ENCODE results near the gene NOTCH2NLA.
"Not testable (repeated sequence)": the region's sequence is repeated elsewhere in the genome, so short reads cannot be mapped to it uniquely, and the experiment has no call there.

GRCh38 chr1:146236626-146237025 is 7.8 kb upstream of the NOTCH2NLA start:
- not testable (repeated sequence) for TF ChIP-seq CTCF (conservative IDR thresholded peaks at IDR 0.05; ENCODE audit: low read depth in 2 of 2); EZH2 (IDR thresholded peaks at IDR 0.05; ENCODE audit: low read depth, unreplicated experiment); POLR2AphosphoS5 (IDR thresholded peaks at IDR 0.05; ENCODE audit: low read depth); REST (IDR thresholded peaks at IDR 0.05; ENCODE audit: unreplicated experiment); CREB1 (CRISPR knock-in tag; IDR thresholded peaks at IDR 0.05; ENCODE audit: low read depth); JUNB (IDR thresholded peaks at IDR 0.05; ENCODE audit: unreplicated experiment); ZNF331 (CRISPR knock-in tag; IDR thresholded peaks at IDR 0.05; ENCODE audit: low read depth); NANOG (IDR thresholded peaks at IDR 0.05; ENCODE audit: borderline replicate concordance); EZH2phosphoT487 (IDR thresholded peaks at IDR 0.05; ENCODE audit: unreplicated experiment); ZNF462 (CRISPR knock-in tag; IDR thresholded peaks at IDR 0.05); ETS1 (IDR thresholded peaks at IDR 0.05); ZNF114 (CRISPR knock-in tag; IDR thresholded peaks at IDR 0.05); STAT1 (IDR thresholded peaks at IDR 0.05; ENCODE audit: unreplicated experiment)
